ENCODE results near the gene RAP2A.

The RAP2A gene

GRCh38 chr13:97495678-97496077, 61.7 kb downstream of the RAP2A start:
- DNase-seq (ENCODE audit: low read depth) = no peak

DNA sequence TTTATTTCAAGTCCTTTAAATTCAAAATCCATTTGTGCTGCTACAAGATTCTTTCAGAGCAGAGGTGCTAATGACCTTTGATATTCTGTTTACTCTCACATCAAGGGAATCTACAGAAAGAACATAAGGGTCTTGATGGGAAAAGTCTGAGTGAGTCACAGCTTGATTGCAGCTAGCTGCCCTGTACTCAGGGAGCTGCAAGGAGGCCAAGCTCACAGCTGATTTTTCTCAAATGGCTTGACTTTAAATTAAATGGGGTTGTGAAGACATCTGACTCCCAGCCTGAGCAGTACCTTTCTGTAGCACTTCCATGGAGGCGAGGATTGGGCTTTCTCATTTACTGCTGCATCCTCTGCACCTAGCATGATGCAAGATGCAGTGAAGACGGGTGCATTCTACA, 62.5 kb downstream of the RAP2A start:
- DNase-seq (ENCODE audit: low read depth) = no peak

DNA sequence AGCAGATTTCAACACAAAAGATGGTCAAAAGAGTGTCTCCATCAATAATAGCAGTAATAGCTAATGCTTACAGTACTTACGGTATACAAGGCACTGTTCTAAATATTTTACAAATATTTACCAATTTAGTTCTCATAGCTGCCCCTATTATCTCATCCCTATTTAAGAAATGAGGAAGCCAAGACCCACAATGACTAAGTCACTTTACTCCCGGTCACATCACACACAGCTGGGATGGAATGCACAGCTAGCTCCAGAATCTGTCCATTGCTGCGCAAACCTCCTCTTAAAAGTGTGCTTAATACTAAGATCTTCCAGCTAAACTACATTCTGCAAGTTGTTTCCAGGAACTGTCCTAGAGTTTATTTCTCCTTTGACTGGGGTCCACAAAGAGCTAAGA, 63.4 kb downstream of the RAP2A start:
- no peak for DNase-seq (ENCODE audit: low read depth)

DNA sequence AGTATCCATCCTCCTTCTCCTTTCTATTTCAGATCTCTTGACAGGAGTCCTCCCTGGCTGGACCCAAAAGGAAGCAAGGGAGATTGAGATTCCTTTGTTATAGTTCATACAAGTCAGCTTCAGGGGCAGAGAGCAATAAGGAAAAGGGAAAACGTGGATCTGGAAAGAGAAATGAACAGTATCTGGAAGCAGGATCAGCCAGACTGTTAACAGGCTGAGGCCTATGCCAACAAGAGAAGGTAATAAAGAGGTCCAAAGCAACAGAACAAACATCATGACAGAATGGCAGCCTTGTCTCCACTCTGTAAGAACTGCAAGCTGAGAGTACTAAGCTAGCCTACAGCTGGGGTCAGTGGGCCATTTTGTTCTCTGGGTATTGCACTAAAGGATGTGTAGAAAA, 64.5 kb downstream of the RAP2A start:
- DNase-seq (ENCODE audit: low read depth) = no peak

DNA sequence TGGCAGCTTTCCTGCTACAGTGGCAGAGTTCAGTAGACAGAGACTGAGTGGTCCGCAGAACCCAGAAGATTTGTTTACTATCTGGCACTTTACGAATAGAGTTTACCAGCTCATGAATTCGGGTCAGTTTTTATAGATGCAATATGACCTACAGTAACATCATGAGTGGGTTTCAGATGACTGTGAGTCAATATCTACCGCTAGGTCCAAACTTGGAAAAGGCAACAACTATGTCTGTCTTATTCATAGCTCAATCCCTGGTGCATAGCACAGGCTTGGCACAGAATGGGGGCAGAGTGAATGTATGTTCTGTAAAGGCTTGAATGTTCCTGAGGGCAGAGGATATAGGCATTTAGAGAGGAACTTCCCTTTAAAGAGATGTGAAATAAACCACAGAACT, 65.2 kb downstream of the RAP2A start:
- DNase-seq (ENCODE audit: low read depth) = no peak

GRCh38 chr13:97502181-97502580, 68.2 kb downstream of the RAP2A start:
- DNase-seq (ENCODE audit: low read depth) = no peak

DNA sequence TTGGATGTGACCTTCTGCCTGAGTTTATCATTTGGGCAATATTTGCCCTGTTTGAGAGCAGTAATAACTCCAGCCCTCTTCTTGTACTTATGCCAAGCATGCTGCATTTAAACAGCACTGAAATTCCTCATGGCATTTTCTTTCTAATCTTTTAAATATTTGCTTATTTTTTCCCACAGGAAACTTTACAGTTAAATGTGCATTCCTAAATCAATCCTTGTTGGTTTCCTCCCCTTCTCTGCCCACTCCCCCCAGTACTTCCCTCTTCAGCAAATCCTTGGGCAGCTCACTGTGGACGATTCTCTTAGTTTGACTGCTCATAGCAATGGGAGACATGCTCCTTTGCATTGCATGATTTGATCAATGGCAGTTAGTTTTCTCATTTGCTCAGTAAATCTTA, 68.7 kb downstream of the RAP2A start:
- DNase-seq (ENCODE audit: low read depth) = no peak

DNA sequence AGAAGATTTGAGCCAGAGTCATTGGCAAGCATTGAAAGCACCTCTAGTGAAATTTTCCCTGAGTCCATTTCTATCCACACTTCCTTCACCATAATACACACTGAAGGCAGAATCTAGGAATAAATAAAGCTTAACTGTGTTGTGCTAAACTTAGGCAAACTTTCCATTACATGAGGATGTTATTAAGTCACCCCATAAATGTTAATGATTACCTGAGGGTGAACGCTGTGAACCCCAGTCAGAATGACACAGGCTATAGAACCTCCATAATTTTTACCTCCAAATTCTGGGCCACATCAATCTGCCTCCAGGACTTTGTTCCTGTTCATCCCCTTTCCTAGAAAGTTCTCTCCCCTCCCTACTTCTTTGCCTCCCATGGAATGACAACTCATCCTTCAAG, 71.0 kb downstream of the RAP2A start:
- DNase-seq (ENCODE audit: low read depth) = no peak

DNA sequence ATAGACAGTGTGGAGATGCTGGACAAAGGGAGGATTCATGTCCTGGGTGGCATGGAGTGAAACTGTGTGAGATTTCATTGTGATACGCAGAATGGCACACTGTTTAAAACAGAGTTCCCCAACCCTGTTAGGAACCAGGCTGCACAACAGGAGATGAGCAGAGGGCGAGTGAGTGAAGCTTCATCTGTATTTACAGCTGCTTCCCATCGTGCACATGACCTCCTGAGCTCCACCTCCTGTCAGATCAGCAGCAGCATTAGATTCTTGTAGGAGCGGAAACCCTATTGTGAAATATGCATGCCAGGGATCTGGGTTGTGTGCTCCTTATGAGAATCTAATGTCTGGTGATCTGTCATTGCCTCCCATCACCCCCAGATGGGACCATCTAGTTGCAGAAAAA, 72.5 kb downstream of the RAP2A start:
- no peak for DNase-seq (ENCODE audit: low read depth)

DNA sequence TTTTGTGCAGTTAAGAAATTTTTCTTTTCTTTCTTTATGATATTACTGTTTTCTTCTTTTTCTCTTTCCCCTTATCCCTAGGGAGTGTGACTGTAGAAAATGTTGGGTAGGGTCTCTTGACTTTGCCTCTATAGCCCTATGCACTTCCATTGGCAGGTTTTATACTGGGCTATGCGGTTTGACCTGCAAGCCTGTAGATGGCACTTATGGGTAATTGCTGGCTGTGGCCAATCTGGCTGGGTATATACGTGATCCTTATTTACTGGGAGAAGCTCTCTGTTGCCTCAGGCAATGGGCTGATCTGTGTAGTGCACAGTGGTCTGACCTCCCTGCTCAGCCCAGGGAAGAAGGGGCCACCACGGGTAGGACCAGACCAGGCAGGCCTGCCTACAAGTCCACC, 78.8 kb downstream of the RAP2A start:
- DNase-seq (ENCODE audit: low read depth) = no peak

DNA sequence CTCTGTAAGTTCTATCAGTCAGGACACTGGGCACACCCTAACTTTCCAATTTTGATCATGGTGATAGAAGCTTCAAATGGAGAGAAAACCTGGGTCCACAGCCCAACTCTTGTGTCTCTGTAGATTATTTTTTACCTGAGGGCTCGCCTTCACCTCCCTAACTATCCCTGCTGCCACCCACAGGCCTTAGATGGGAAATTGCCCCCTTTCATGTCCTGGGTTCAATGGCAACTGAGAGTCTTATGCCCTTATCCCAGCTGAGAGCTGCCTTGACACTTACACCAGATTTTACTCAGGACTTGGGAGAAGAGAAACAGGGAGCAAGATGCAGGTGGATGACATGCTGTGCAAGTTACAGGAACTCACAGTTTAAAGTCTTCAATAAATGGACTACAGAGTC, 81.7 kb downstream of the RAP2A start:
- no peak for DNase-seq (ENCODE audit: low read depth)

- DNase-seq (ENCODE audit: low read depth) = no peak
Observed at GRCh38 chr13:97517967-97518366, 84.0 kb downstream of the RAP2A start.

Data from activated T-helper 1 cell treated with Interleukin-2 at 50 U/mL for 16 hours (primary cell).